ENCODE data around the gene CUL4A.

The CUL4A gene

DNA sequence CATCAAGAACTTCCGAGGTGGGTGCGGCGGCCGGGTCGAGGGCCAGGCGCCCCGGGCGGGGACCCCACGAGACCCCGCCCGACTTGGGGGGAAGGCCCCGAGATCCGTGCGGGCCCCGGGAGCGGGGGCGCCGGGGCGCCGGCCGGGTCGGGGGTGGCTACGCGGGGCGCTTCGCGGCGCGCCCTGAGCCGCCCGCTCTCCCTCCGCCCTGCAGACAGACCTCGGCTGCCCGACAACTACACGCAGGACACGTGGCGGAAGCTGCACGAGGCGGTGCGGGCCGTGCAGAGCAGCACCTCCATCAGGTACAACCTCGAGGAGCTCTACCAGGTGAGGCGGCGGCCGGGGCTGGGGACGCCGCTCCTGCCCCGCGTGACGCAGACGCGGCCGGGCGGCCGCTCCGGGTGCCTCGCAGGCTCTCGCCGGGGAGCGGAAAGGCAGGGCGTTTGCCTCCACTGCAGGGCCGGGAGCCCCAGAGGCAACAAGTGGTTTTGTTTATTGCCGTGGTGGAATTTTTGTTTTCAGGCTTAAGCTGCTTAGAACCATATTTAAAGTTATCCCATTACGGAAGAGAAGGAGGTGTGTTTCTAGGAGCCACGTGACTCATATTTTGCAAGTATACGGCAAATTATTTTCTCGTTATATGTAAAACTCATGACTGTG lies 477 bp downstream of the CUL4A start:
- TF ChIP-seq, protein P1, sequence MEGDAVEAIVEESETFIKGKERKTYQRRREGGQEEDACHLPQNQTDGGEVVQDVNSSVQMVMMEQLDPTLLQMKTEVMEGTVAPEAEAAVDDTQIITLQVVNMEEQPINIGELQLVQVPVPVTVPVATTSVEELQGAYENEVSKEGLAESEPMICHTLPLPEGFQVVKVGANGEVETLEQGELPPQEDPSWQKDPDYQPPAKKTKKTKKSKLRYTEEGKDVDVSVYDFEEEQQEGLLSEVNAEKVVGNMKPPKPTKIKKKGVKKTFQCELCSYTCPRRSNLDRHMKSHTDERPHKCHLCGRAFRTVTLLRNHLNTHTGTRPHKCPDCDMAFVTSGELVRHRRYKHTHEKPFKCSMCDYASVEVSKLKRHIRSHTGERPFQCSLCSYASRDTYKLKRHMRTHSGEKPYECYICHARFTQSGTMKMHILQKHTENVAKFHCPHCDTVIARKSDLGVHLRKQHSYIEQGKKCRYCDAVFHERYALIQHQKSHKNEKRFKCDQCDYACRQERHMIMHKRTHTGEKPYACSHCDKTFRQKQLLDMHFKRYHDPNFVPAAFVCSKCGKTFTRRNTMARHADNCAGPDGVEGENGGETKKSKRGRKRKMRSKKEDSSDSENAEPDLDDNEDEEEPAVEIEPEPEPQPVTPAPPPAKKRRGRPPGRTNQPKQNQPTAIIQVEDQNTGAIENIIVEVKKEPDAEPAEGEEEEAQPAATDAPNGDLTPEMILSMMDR (IDR thresholded peaks at IDR 0.05; ENCODE audit: borderline replicate concordance, extremely low read depth, low read length, poor library complexity, severe bottlenecking), result peak; percentile 7
- no peak for TF ChIP-seq EZH2 (IDR thresholded peaks at IDR 0.05; ENCODE audit: borderline replicate concordance, low read depth, low read length, severe bottlenecking)
- Histone ChIP-seq H3K9ac (ENCODE audit: low read depth, low read length) (peak overlapping the region; percentile 99), H3K27me3 (ENCODE audit: insufficient read depth, low read length, poor library complexity) (no peaks in the 10 kb centered on the region), H3K79me2 (ENCODE audit: insufficient read depth, low read length) (peaks cover 91% of the 10 kb centered on the region), H3K4me1 (ENCODE audit: insufficient read depth, low read length) (peaks cover 66% of the 10 kb centered on the region), H3K4me2 (ENCODE audit: insufficient read depth, low read length) (peak overlapping the region; percentile 84), H3K27ac (ENCODE audit: low read length) (peak overlapping the region; percentile 70), H3K4me3 (ENCODE audit: low read depth in 1 of 2, low read length in 2 of 2) (peak overlapping the region; percentile 83 to 88), H2AFZ (ENCODE audit: low read depth, low read length) (peak overlapping the region; percentile 91), H4K20me1 (ENCODE audit: insufficient read depth, low read length) (peaks cover 57% of the 10 kb centered on the region), H3K36me3 (ENCODE audit: insufficient read depth, low read length) (peaks cover 40% of the 10 kb centered on the region), H3K9me3 (ENCODE audit: insufficient read depth, low read length, severe bottlenecking) (no peaks in the 10 kb centered on the region)
- ATAC-seq (ENCODE audit: insufficient read depth, low read depth) (peak; percentile 35), DNase-seq (peak; percentile 61)

DNA sequence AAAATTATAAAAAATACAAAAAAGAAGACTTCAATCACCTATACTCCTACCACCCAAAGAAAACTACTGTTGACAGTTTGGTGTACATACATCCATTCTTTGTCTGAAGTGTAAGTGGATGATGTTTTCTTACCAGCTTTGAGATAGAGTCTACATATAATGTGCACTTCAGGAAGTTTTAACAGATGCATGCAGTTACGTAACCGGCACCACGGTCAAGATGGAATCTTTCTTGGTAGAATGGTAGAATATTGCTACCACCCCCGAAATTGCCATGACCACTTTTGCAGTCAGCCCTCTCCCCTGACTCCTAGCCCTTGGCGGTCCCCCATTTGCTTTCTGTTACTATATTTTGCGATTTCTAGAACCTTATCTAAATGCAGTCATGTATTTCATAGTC lies 1.4 kb downstream of the CUL4A start:
- no peak for DNase-seq
- no peak for TF ChIP-seq EZH2 (IDR thresholded peaks at IDR 0.05; ENCODE audit: borderline replicate concordance, low read depth, low read length, severe bottlenecking)
- TF ChIP-seq, protein P1 (IDR thresholded peaks at IDR 0.05; ENCODE audit: borderline replicate concordance, extremely low read depth, low read length, poor library complexity, severe bottlenecking), result no peak
- Histone ChIP-seq H3K9ac (ENCODE audit: low read depth, low read length) (peak overlapping the region; percentile 99), H3K9me3 (ENCODE audit: insufficient read depth, low read length, severe bottlenecking) (no peaks in the 10 kb centered on the region), H2AFZ (ENCODE audit: low read depth, low read length) (no peak overlapping the region), H4K20me1 (ENCODE audit: insufficient read depth, low read length) (peaks cover 57% of the 10 kb centered on the region), H3K27me3 (ENCODE audit: insufficient read depth, low read length, poor library complexity) (no peaks in the 10 kb centered on the region), H3K79me2 (ENCODE audit: insufficient read depth, low read length) (peaks cover 91% of the 10 kb centered on the region), H3K36me3 (ENCODE audit: insufficient read depth, low read length) (peaks cover 40% of the 10 kb centered on the region), H3K4me1 (ENCODE audit: insufficient read depth, low read length) (peaks cover 59% of the 10 kb centered on the region), H3K27ac (ENCODE audit: low read length) (no peak overlapping the region), H3K4me2 (ENCODE audit: insufficient read depth, low read length) (peak overlapping the region; percentile 84), H3K4me3 (ENCODE audit: low read depth in 1 of 2, low read length in 2 of 2) (peak overlapping the region; percentile 83 to 88; a peak in 3 of 4 replicates)
- ATAC-seq (ENCODE audit: insufficient read depth, low read depth), result no peak

DNA sequence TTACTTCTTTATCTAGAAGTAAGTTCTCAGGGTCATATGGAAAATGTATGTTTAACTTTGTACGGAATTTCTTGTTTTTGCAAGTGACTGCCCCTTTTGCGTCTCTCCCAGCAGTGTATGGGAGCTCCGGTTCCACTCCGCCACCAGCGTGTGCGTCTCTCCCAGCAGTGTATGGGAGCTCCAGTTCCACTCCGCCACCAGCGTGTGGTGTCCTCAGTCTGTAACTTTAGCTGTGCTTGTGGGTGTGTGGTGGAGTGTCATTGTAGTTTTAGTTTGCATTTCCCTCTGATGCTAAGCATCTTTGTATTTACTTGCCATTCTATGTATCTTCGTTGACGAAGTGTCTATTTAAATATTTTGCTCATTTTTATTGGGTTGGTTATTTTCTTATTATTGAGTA lies 2.4 kb downstream of the CUL4A start:
- Histone ChIP-seq H3K4me3 (ENCODE audit: low read depth in 1 of 2, low read length in 2 of 2) (peak overlapping the region in 1 of 2 experiments; percentile 11; a peak in 1 of 4 replicates), H3K36me3 (ENCODE audit: insufficient read depth, low read length) (peaks cover 30% of the 10 kb centered on the region), H3K27me3 (ENCODE audit: insufficient read depth, low read length, poor library complexity) (no peaks in the 10 kb centered on the region), H3K4me1 (ENCODE audit: insufficient read depth, low read length) (peaks cover 50% of the 10 kb centered on the region), H3K9ac (ENCODE audit: low read depth, low read length) (no peak overlapping the region), H3K9me3 (ENCODE audit: insufficient read depth, low read length, severe bottlenecking) (no peaks in the 10 kb centered on the region), H3K4me2 (ENCODE audit: insufficient read depth, low read length) (peak overlapping the region; percentile 84; the same call in 1 of the 2 replicates), H3K79me2 (ENCODE audit: insufficient read depth, low read length) (peaks cover 91% of the 10 kb centered on the region), H4K20me1 (ENCODE audit: insufficient read depth, low read length) (peaks cover 57% of the 10 kb centered on the region), H3K27ac (ENCODE audit: low read length) (no peak overlapping the region), H2AFZ (ENCODE audit: low read depth, low read length) (no peak overlapping the region)
- ATAC-seq (ENCODE audit: insufficient read depth, low read depth) (no peak), DNase-seq (peak; percentile 41)
- TF ChIP-seq EZH2 (IDR thresholded peaks at IDR 0.05; ENCODE audit: borderline replicate concordance, low read depth, low read length, severe bottlenecking), result no peak
- TF ChIP-seq, protein P1 (IDR thresholded peaks at IDR 0.05; ENCODE audit: borderline replicate concordance, extremely low read depth, low read length, poor library complexity, severe bottlenecking), result peak; percentile 57

All from DND-41 (cell line).